Left lung (tissue), 10 donors: ENCODE results near the gene TLR7. TPM values are rescaled to one million over a fixed set of nuclear protein-coding genes. Genes with fewer than 3 reads are reported as not detected.
A peak's percentile ranks its signal among the peaks of the same experiment; 100 is the strongest.

ENCODE experiments used
- ATAC-seq: fragments of 200-7000 bp; cut with Tn5 transposase; one replicate; pipeline ENCODE4 v1.9.1; 2020; ENCODE audit warnings: moderate library complexity
- DNase-seq, 4 donors: peaks; one replicate each; pipeline ENCODE4 v3.0.0-alpha.2; 2013 to 2020
- H3K27ac ChIP-seq, 2 donors: fragments of 200-600 bp; sonication (generic) in 1 of 2; one replicate each; pipeline versions ENCODE4 v1.5.0 to v1.8.0; 2020 to 2021
- H3K27me3 ChIP-seq, 2 donors: fragments of 200-600 bp; sonication (generic) in 1 of 2; one replicate each; pipeline versions ENCODE4 v1.5.0 to v1.8.0; 2020 to 2021
- H3K36me3 ChIP-seq, 2 donors: fragments of 200-600 bp; sonication (generic) in 1 of 2; one replicate each; pipeline versions ENCODE4 v1.5.0 to v1.8.0; 2020 to 2021
- H3K4me1 ChIP-seq, 2 donors: fragments of 200-600 bp; one replicate each; pipeline ENCODE4 v1.8.0; 2021
- H3K4me3 ChIP-seq, 2 donors: fragments of 200-600 bp; sonication (generic) in 1 of 2; one replicate each; pipeline versions ENCODE4 v1.5.0 to v1.8.0; 2020 to 2021; ENCODE audit warnings: mild to moderate bottlenecking in 1 of 2
- H3K9me3 ChIP-seq, 2 donors: fragments of 200-600 bp; sonication (generic) in 1 of 2; one replicate each; pipeline versions ENCODE4 v1.5.0 to v1.8.0; 2020 to 2021
- CTCF ChIP-seq, 2 donors: fragments of 200-600 bp; sonication (generic) in 1 of 2; IDR thresholded peaks; one replicate each; pipeline versions ENCODE4 v1.5.0 to v1.8.0; 2021; ENCODE audit warnings: antibody characterized with exemption in 2 of 2
- intact Hi-C, 2 donors: fragments of 100-400 bp; cut with DNase I; formaldehyde crosslinking; loops; one replicate each; pipeline versions ENCODE4 v1.11.2 to v1.14.2; 2022
- polyA plus RNA-seq, 6 donors: library from polyadenylated mRNA; unstranded; fragments of 120-200 nt; gene quantifications; one replicate each; pipeline ENCODE4 v1.2.1, GENCODE V29; 2013; ENCODE audit not compliant: insufficient read length in 6 of 6
- total RNA-seq, 2 donors: library from RNA; stranded (reverse); fragmentation: NEBNext Ultra II Directional; extraction: Animal tissue kit (Norgen Biotek cat#: 25700); gene quantifications; one replicate each; pipeline ENCODE4 v1.2.1, GENCODE V29; 2021
- donor health status: DM: no; HTN: yes; CAD: no.
- donor health status: DM: no; HTN: no; CAD: no.

The TLR7 gene
- total and polyA plus RNA-seq, 8 donors, result 0.84 to 3.4 (median 1.3) TPM

- H3K4me3 ChIP-seq, result no peak overlapping the region
- DNase-seq (no peak), ATAC-seq (no peak)
- H3K9me3 ChIP-seq, result no peaks in the 10 kb centered on the region
- no peak overlapping the region for H3K27ac ChIP-seq
- TF ChIP-seq CTCF (IDR thresholded peaks at IDR 0.05), result no peak
- intact Hi-C loops, result no loop called here
- no peaks in the 10 kb centered on the region for H3K36me3 ChIP-seq
- no peaks in the 10 kb centered on the region for H3K27me3 ChIP-seq
- peaks cover 0 to 6% of the 10 kb centered on the region in 2 donors for H3K4me1 ChIP-seq
Observed at GRCh38 chrX:12886545-12886944, 19.7 kb downstream of the TLR7 start.

GRCh38 chrX:12887141-12887540, 20.3 kb downstream of the TLR7 start:
- Histone ChIP-seq H3K27ac (no peak overlapping the region), H3K4me3 (no peak overlapping the region), H3K4me1 (peaks cover 0 to 6% of the 10 kb centered on the region in 2 donors), H3K27me3 (no peaks in the 10 kb centered on the region), H3K9me3 (no peaks in the 10 kb centered on the region), H3K36me3 (no peaks in the 10 kb centered on the region)
- ATAC-seq, result no peak
- no peak for TF ChIP-seq CTCF (IDR thresholded peaks at IDR 0.05)
- DNase-seq, result no peak
- intact Hi-C loops, result no loop called here

DNA sequence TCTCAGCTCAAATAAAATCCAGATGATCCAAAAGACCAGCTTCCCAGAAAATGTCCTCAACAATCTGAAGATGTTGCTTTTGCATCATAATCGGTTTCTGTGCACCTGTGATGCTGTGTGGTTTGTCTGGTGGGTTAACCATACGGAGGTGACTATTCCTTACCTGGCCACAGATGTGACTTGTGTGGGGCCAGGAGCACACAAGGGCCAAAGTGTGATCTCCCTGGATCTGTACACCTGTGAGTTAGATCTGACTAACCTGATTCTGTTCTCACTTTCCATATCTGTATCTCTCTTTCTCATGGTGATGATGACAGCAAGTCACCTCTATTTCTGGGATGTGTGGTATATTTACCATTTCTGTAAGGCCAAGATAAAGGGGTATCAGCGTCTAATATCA, 20.9 kb downstream of the TLR7 start:
- Histone ChIP-seq H3K27me3 (no peaks in the 10 kb centered on the region), H3K9me3 (no peaks in the 10 kb centered on the region), H3K4me1 (peaks cover 0 to 6% of the 10 kb centered on the region in 2 donors), H3K4me3 (no peak overlapping the region), H3K36me3 (no peaks in the 10 kb centered on the region), H3K27ac (no peak overlapping the region)
- TF ChIP-seq CTCF (IDR thresholded peaks at IDR 0.05), result no peak
- ATAC-seq, result no peak
- intact Hi-C loops, result no loop called here
- DNase-seq, result no peak

DNA sequence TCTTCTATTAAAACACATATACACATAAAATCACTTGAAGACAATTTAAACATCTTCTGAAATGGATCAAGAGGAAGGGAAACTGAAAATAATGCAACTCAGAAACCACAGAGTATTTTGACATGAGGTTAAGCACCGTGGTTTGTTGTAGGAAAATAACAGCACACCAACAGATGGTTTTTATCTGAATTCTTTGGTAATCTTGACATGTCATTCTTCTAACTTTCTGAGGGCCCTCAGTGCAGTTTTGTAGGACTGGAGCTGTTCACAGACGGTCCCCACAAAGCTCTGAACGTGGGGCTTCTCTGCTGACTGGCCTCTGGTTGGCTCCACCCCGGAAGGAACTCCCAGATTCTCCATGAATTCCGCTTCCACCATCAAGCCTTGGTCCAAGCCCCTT, 23.6 kb downstream of the TLR7 start:
- DNase-seq, result no peak
- ATAC-seq, result no peak
- intact Hi-C loops, result no loop called here
- Histone ChIP-seq H3K27ac (peak overlapping the region in 1 of 2 donors; percentile 53), H3K27me3 (no peaks in the 10 kb centered on the region), H3K4me1 (peaks cover 0 to 13% of the 10 kb centered on the region in 2 donors), H3K4me3 (no peak overlapping the region), H3K9me3 (no peaks in the 10 kb centered on the region), H3K36me3 (no peaks in the 10 kb centered on the region)
- TF ChIP-seq CTCF (IDR thresholded peaks at IDR 0.05), result no peak

DNA sequence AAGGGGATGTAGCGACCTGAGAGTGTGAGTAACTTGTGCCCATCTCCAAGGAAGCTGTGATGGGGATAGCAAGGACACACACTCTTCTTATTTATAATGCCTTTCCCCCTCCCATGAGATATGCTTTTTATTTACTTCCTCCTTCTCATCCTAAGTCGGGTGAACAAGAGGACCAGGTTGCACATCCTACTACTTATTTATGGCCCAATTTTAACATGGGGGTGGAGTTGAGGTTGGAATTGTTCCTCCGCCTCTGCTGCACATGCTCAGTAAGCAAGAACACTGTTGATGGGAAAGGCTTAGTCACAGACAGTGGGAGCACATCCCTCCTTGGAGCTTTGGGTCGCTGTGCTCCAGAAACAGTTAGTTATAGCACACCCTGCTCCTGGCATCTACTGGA, 24.3 kb downstream of the TLR7 start:
- Histone ChIP-seq H3K9me3 (no peaks in the 10 kb centered on the region), H3K27me3 (no peaks in the 10 kb centered on the region), H3K4me1 (peaks cover 0 to 13% of the 10 kb centered on the region in 2 donors), H3K27ac (peak overlapping the region in 1 of 2 donors; percentile 53), H3K4me3 (no peak overlapping the region), H3K36me3 (no peaks in the 10 kb centered on the region)
- TF ChIP-seq CTCF (IDR thresholded peaks at IDR 0.05), result no peak
- ATAC-seq (no peak), DNase-seq (no peak)
- intact Hi-C loops, result no loop called here
